Mesothelial cell of epicardium (in vitro differentiated cells): Measurements from ENCODE around the gene ROR2. TPM values are rescaled to one million over a fixed set of nuclear protein-coding genes. Genes with fewer than 3 reads are reported as not detected.

ENCODE experiments used
- DNase-seq, 2 experiments: peaks; one replicate each; pipeline ENCODE4 v3.0.0; 2021; ENCODE audit warnings: low spot score in 2 of 2; ENCODE audit not compliant: unreplicated experiment in 2 of 2
- H3K27ac Mint-ChIP-seq: 2 replicates; pipeline ENCODE4 v1.8.0; 2021; ENCODE audit warnings: mixed read lengths
- H3K27me3 Mint-ChIP-seq: 2 replicates; pipeline ENCODE4 v1.8.0; 2021; ENCODE audit warnings: low read depth, mixed read lengths
- H3K36me3 Mint-ChIP-seq: 2 replicates; pipeline ENCODE4 v1.8.0; 2021; ENCODE audit warnings: mixed read lengths
- H3K4me1 Mint-ChIP-seq: 2 replicates; pipeline ENCODE4 v1.8.0; 2021; ENCODE audit warnings: mixed read lengths
- H3K4me3 Mint-ChIP-seq: 2 replicates; pipeline ENCODE4 v1.8.0; 2021; ENCODE audit warnings: mild to moderate bottlenecking, moderate library complexity, mixed read lengths
- H3K9me3 Mint-ChIP-seq: 2 replicates; pipeline ENCODE4 v1.8.0; 2021; ENCODE audit warnings: mixed read lengths
- CTCF ChIP-seq: fragments of 200-600 bp; sonication (generic); IDR thresholded peaks from one replicate; pipeline ENCODE4 v1.5.0; 2021; ENCODE audit warnings: antibody characterized with exemption; ENCODE audit not compliant: unreplicated experiment
- total RNA-seq: library from RNA; stranded (reverse); gene quantifications from 3 replicates; pipeline ENCODE4 v1.2.1, GENCODE V29; 2021

Gene ROR2
- total RNA-seq, 1 donor from 2014 or later: 41.0 TPM

- peaks cover 4% of the 10 kb centered on the region for H3K9me3 Mint-ChIP-seq
- H3K27me3 Mint-ChIP-seq: no peaks in the 10 kb centered on the region
- TF ChIP-seq CTCF: no peak
- H3K27ac Mint-ChIP-seq: no peak overlapping the region
- H3K4me3 Mint-ChIP-seq: no peak overlapping the region
- no peak for DNase-seq
- peaks cover 9% of the 10 kb centered on the region for H3K4me1 Mint-ChIP-seq
- no peaks in the 10 kb centered on the region for H3K36me3 Mint-ChIP-seq
Measured at GRCh38 chr9:91953718-91954117, 3.7 kb upstream of the ROR2 start.

- Mint-ChIP-seq H3K27ac (no peak overlapping the region), H3K36me3 (no peaks in the 10 kb centered on the region), H3K4me1 (peaks cover 21% of the 10 kb centered on the region), H3K9me3 (peaks cover 4% of the 10 kb centered on the region), H3K27me3 (no peaks in the 10 kb centered on the region), H3K4me3 (no peak overlapping the region)
- no peak for TF ChIP-seq CTCF
- DNase-seq: no peak
Measured at GRCh38 chr9:91951944-91952520, 2.0 kb upstream of the ROR2 start.

- H3K27ac Mint-ChIP-seq: no peak overlapping the region
- peak overlapping the region; percentile 89 for H3K4me3 Mint-ChIP-seq
- no peaks in the 10 kb centered on the region for H3K27me3 Mint-ChIP-seq
- H3K4me1 Mint-ChIP-seq: peaks cover 44% of the 10 kb centered on the region
- peak; percentile 37 to 58 for DNase-seq
- H3K9me3 Mint-ChIP-seq: peaks cover 4% of the 10 kb centered on the region
- no peak for TF ChIP-seq CTCF
- H3K36me3 Mint-ChIP-seq: no peaks in the 10 kb centered on the region
Measured at GRCh38 chr9:91949392-91949945, 559 bp downstream of the ROR2 start.

DNA sequence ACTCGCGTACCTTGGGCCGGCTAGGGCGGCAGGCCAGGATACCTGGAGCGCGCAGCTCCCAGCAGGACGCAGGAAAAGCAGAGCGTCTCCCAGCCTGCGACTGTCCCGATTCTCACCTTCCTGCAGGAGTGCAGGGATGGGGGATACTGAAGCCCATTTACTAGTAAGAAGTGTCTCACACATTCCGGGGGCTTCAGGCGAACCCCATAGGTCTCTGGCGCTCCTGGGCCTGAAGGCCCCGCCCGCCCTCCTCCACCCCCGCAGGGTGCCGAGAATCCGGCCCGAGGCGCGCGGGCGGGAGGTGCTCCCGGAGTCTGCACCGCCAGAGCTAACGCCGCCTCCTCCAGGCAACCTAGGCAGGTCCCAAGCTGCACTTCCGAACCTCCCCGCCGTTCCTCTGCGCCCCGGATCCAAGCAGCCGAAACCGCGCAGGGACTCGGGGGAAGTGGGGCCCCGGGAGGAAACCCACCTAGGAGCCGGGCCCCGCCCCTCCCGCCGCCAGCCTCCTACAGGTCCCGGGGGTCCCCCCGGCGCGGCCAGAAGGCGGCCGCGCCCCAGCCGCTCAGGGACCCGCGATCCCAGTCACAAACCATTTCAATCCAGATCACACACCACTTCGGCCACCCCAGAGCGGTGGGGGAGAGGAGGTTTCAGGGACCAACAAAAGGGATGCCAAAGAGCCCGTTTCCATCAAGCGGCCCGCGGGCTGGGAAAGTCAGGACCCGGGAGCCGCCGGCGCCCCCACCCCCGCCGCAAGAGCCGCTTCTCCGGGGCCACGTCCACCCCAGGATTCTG is 1.2 kb downstream of the ROR2 start:
- Mint-ChIP-seq H3K36me3 (no peaks in the 10 kb centered on the region), H3K27ac (peak overlapping the region; percentile 90), H3K9me3 (peaks cover 4% of the 10 kb centered on the region), H3K27me3 (no peaks in the 10 kb centered on the region), H3K4me3 (peak overlapping the region; percentile 89), H3K4me1 (peaks cover 48% of the 10 kb centered on the region)
- TF ChIP-seq CTCF: peak; percentile 37
- peak; percentile 62 to 79 for DNase-seq

DNA sequence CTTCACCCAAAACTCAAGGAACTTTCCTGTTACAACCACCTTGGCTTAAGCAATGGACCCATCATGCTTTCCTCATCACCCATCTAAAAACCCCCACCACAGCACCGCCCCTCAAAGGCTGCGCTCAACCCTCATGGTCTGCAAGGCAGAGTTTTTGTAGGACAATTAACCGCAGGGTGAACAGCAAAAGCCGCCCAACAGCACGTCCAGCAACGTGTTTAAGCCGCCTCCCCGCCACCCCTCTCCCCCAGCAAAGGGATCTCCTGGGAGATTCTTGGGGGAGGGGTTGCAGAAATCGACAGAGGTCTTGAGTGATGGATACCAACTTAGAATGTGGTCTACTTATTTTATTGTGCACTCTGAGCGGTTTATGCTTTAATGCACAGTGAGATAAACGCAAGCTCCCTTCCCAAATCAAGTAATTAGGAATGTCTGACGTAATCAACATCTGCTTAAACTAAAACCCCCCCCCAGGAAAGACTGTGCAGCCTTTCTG is 1.9 kb downstream of the ROR2 start:
- Mint-ChIP-seq H3K9me3 (peaks cover 4% of the 10 kb centered on the region), H3K27ac (peak overlapping the region; percentile 90), H3K36me3 (no peaks in the 10 kb centered on the region)

More for the DNA sequence above, 1.9 kb downstream of the ROR2 start:
- no peak for TF ChIP-seq CTCF
- peak overlapping the region; percentile 89 for H3K4me3 Mint-ChIP-seq
- H3K4me1 Mint-ChIP-seq: peaks cover 48% of the 10 kb centered on the region
- DNase-seq: no peak
- H3K27me3 Mint-ChIP-seq: no peaks in the 10 kb centered on the region
